Epithelial cell of proximal tubule (primary cell): ENCODE results near the gene KLHL3. TPM values are rescaled to one million over a fixed set of nuclear protein-coding genes. Genes with fewer than 3 reads are reported as not detected.

Source experiments
- DNase-seq: peaks from one replicate; pipeline ENCODE4 v3.0.0-alpha.2; 2011; ENCODE audit warnings: low read depth
- H3K4me3 ChIP-seq: 2 replicates; pipeline ENCODE4 v1.5.1; 2011; ENCODE audit warnings: low read depth, mild to moderate bottlenecking, low read length
- CTCF ChIP-seq: conservative IDR thresholded peaks from 2 replicates; pipeline ENCODE4 v1.5.1; 2012; ENCODE audit warnings: low read depth, mild to moderate bottlenecking, low read length
- total RNA-seq: library from RNA; depleted of rRNA; stranded (reverse); fragments of >200 nt; gene quantifications from 2 replicates; pipeline ENCODE4 v1.2.3, GENCODE V29; 2015

The KLHL3 gene
- total RNA-seq, 1 donor from 2014 or later = 1.1 TPM

DNA sequence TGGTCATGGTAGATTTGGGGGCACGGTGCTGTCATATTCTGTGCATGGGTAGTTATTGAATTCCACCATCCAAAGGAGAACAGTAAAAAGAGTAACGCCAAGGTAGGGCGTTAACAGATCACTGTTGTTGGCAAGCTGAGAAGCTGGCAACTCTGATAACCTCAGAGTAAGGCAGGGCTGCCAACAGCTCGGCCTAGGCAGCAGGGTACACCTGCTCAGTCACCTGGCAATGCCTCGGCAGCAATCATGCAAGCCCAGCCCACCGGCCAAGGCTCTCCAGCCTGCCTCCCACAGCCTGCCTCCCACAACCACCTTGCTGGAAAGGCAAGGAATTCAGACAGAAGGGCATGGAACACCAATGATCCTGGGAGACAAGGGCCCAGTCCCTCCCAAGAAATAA is 63.9 kb downstream of the KLHL3 start:
- DNase-seq = no peak

DNA sequence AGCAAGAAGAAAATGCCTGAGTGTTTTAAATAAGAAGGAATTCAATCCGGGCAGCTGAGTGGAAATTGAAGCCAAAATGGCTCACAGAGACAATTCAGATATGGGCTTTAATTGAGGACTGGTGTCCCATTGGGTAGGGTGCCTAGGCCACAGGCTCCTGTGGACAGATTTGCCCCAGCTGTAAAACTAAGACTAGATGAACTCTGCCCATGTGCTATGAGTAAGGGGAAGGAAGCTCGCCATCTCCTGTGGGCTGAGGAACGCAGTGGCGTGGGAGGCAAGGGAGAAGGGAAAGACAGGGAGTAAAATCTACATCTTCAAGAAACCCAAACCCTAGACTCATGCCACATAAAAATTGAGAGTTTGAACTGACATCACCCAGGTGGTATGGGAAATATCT is 66.1 kb downstream of the KLHL3 start:
- H3K4me3 ChIP-seq = no peak overlapping the region
- no peak for TF ChIP-seq CTCF
- DNase-seq = no peak

More for the DNA sequence above, 63.9 kb downstream of the KLHL3 start:
- no peak for TF ChIP-seq CTCF
- no peak overlapping the region for H3K4me3 ChIP-seq

- H3K4me3 ChIP-seq = no peak overlapping the region
- TF ChIP-seq CTCF = no peak
- peak; percentile 72 for DNase-seq
Measured at GRCh38 chr5:137668637-137669036, 67.3 kb downstream of the KLHL3 start.

- DNase-seq = peak; percentile 46
- TF ChIP-seq CTCF = no peak
Measured at GRCh38 chr5:137667341-137667740, 68.5 kb downstream of the KLHL3 start.

GRCh38 chr5:137666901-137667300 is 69.0 kb downstream of the KLHL3 start:
- no peak overlapping the region for H3K4me3 ChIP-seq
- TF ChIP-seq CTCF = no peak
- no peak for DNase-seq

More at GRCh38 chr5:137667341-137667740, 68.5 kb downstream of the KLHL3 start:
- no peak overlapping the region for H3K4me3 ChIP-seq

- no peak for DNase-seq
- H3K4me3 ChIP-seq = no peak overlapping the region
- no peak for TF ChIP-seq CTCF
Measured at GRCh38 chr5:137666461-137666850, 69.4 kb downstream of the KLHL3 start.

DNA sequence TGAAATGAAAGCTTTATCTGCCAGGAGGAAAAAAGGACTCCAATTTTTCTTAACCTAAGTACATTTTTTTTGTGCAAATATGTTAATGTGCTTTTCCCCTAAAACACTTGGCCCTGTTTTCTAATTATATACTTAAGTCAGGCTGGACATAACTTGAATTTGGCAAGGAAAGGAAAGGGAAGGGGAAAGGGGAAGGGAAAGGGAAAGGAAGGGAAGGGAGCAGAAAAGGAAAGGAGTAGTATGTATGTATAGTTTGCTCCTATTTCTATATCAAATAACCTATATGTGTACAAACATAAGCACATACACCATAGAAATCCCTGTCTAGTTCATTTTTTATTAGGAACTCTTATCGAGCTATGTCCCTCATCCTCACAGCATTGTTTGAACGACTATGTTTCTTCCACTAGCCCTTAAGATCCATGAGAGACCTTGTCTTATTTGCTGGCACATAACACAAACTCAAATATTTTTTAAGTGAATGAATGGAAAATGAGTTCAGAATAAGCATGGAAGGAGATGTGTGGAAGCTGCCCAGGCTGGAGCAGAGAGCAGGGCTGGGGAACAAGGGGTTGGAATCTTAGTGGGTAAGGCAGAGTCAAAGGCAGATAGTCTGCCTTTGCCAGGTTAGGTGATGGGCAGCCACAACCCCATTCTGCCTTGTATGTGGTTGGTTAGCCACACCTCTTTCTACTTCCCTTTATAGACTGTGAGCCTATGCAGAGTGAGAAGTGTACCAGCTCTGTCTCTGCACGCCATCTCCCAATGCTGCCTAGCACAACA is 70.0 kb downstream of the KLHL3 start:
- DNase-seq = no peak
- H3K4me3 ChIP-seq = no peak overlapping the region
- no peak for TF ChIP-seq CTCF
